A549 (cell line): ENCODE measurements around the gene TRIO.

Experiments
- CEBPB ChIP-seq, 2 experiments: fragments of >200 bp in 1 of 2; sonication (Bioruptor Twin) in 1 of 2; formaldehyde crosslinking in 1 of 2; IDR thresholded peaks; 2 replicates each; pipeline ENCODE4 v1.6.1; 2012 to 2016
- CTCF ChIP-seq: fragments of >200 bp; sonication (Bioruptor Twin); formaldehyde crosslinking; IDR thresholded peaks from 3 replicates; pipeline ENCODE4 v1.5.1; 2016
- HDAC2 ChIP-seq: fragments of 200-600 bp; sonication (generic); IDR thresholded peaks from 2 replicates; pipeline ENCODE4 v1.6.1; 2016
- NR3C1 ChIP-seq: fragments of >200 bp; sonication (Bioruptor Twin); formaldehyde crosslinking; IDR thresholded peaks from 3 replicates; pipeline ENCODE4 v1.6.1; 2017
- POLR2A ChIP-seq: IDR thresholded peaks from 2 replicates; pipeline ENCODE4 v1.6.1; 2012; ENCODE audit warnings: mild to moderate bottlenecking, low read length
- RFX5 ChIP-seq: fragments of 450-650 bp; IDR thresholded peaks from 2 replicates; pipeline ENCODE4 v1.7.1; 2014; ENCODE audit warnings: antibody characterized with exemption, mild to moderate bottlenecking, moderate library complexity
- SREBF2 ChIP-seq: fragments of 450-650 bp; IDR thresholded peaks from 2 replicates; pipeline ENCODE4 v1.6.1; 2014; ENCODE audit warnings: mild to moderate bottlenecking, moderate library complexity
- TF ChIP-seq, protein P1 (sequence below): fragments of 250-450 bp; sonication (Bioruptor Pico); IDR thresholded peaks from 2 replicates; pipeline ENCODE4 v1.5.0; 2021; ENCODE audit warnings: mild to moderate bottlenecking, moderate library complexity, borderline replicate concordance

DNA sequence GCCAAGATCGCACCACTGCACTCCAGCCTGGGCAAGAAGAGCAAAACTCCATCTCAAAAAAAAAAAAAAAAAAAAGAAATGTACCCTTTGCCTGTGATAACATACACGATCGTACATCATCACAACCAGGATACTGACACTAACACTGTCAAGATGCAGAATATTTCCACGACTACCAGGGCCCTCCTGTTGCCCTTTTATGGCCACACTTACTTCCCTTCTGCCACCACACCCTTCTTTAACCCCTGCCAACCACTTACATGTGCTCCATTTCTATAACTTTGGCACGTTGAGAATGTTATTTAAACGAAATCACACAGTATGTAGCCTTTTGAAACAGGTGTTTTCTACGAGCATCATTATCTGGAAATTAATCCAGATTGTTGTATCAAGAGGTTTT lies 369.4 kb downstream of the TRIO start:
- TF ChIP-seq NR3C1 (no peak), CTCF (no peak), HDAC2 (no peak), RFX5 (no peak), POLR2A (no peak), SREBF2 (no peak), CEBPB (IDR thresholded peaks at IDR 0.05) (no peak)
- TF ChIP-seq, protein P1, sequence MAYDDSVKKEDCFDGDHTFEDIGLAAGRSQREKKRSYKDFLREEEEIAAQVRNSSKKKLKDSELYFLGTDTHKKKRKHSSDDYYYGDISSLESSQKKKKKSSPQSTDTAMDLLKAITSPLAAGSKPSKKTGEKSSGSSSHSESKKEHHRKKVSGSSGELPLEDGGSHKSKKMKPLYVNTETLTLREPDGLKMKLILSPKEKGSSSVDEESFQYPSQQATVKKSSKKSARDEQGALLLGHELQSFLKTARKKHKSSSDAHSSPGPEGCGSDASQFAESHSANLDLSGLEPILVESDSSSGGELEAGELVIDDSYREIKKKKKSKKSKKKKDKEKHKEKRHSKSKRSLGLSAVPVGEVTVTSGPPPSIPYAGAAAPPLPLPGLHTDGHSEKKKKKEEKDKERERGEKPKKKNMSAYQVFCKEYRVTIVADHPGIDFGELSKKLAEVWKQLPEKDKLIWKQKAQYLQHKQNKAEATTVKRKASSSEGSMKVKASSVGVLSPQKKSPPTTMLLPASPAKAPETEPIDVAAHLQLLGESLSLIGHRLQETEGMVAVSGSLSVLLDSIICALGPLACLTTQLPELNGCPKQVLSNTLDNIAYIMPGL (CRISPR knock-in tag): no peak
